Peyer's patch (tissue), 4 donors: ENCODE results near the gene NDUFB7. TPM values are rescaled to one million over a fixed set of nuclear protein-coding genes. Genes with fewer than 3 reads are reported as not detected.

Experiments
- DNase-seq, 3 donors: peaks; one replicate each; pipeline ENCODE4 v3.0.0-alpha.2; 2017 to 2019
- H3K27ac ChIP-seq, 4 donors: fragments of 200-600 bp; sonication (generic); one replicate each; pipeline ENCODE4 v1.5.1; 2016 to 2019
- H3K27me3 ChIP-seq, 2 donors: fragments of 200-600 bp; sonication (generic); one replicate each; pipeline ENCODE4 v1.5.1; 2019
- H3K36me3 ChIP-seq, 3 donors: fragments of 200-600 bp; sonication (generic); one replicate each; pipeline ENCODE4 v1.5.1; 2016 to 2019
- H3K4me1 ChIP-seq, 4 donors: fragments of 200-600 bp; sonication (generic); one replicate each; pipeline ENCODE4 v1.5.1; 2016 to 2019
- H3K4me3 ChIP-seq, 4 donors: fragments of 200-600 bp; sonication (generic); 1 replicate in 3 of 4; 2 replicates in 1 of 4; pipeline ENCODE4 v1.5.1; 2016 to 2019; ENCODE audit warnings: mild to moderate bottlenecking in 1 of 4
- H3K9me3 ChIP-seq, 4 donors: fragments of 200-600 bp; sonication (generic); one replicate each; pipeline ENCODE4 v1.5.1; 2016 to 2019; ENCODE audit warnings: mild to moderate bottlenecking in 1 of 4
- CTCF ChIP-seq, 6 experiments: fragments of 450-650 bp in 4 of 6; fragments of 200-600 bp in 2 of 6; sonication (generic) in 1 of 6; IDR thresholded peaks; one replicate each; pipeline ENCODE4 v1.5.1; 2017 to 2019; ENCODE audit warnings: antibody characterized with exemption in 6 of 6, mild to moderate bottlenecking in 3 of 6, moderate library complexity in 1 of 6
- POLR2A ChIP-seq, 2 donors: fragments of 450-650 bp; IDR thresholded peaks; one replicate each; pipeline ENCODE4 v1.5.1; 2017; ENCODE audit warnings: antibody characterized with exemption in 2 of 2, mild to moderate bottlenecking in 2 of 2, moderate library complexity in 2 of 2
- total RNA-seq, 4 donors: library from RNA; depleted of rRNA; stranded (reverse); fragments of >200 nt; gene quantifications; one replicate each; pipeline ENCODE4 v1.1.0, GENCODE V29; 2016

The NDUFB7 gene
- total RNA-seq, 4 donors from 2014 or later = 275 to 432 (median 358) TPM

GRCh38 chr19:14560776-14561108, 11.1 kb downstream of the NDUFB7 start:
- H3K4me1 ChIP-seq = peaks cover 0 to 13% (median 10%) of the 10 kb centered on the region in 4 donors
- H3K27me3 ChIP-seq = no peaks in the 10 kb centered on the region
- H3K9me3 ChIP-seq = no peaks in the 10 kb centered on the region
- H3K36me3 ChIP-seq = peaks cover 0 to 32% (median 0%) of the 10 kb centered on the region in 3 donors
- no peak for TF ChIP-seq CTCF (IDR thresholded peaks at IDR 0.05)
- TF ChIP-seq POLR2A (IDR thresholded peaks at IDR 0.05) = no peak
- no peak overlapping the region for H3K27ac ChIP-seq
- DNase-seq = no peak
- no peak overlapping the region for H3K4me3 ChIP-seq

GRCh38 chr19:14559916-14560775, 11.7 kb downstream of the NDUFB7 start:
- Histone ChIP-seq H3K4me1 (peaks cover 0 to 13% (median 10%) of the 10 kb centered on the region in 4 donors), H3K4me3 (no peak overlapping the region), H3K27ac (no peak overlapping the region), H3K27me3 (no peaks in the 10 kb centered on the region), H3K9me3 (no peaks in the 10 kb centered on the region), H3K36me3 (peaks cover 0 to 26% (median 0%) of the 10 kb centered on the region in 3 donors)
- no peak for DNase-seq
- no peak for TF ChIP-seq POLR2A (IDR thresholded peaks at IDR 0.05)
- no peak for TF ChIP-seq CTCF (IDR thresholded peaks at IDR 0.05)

- H3K4me3 ChIP-seq = no peak overlapping the region
- H3K4me1 ChIP-seq = peaks cover 0 to 25% (median 10%) of the 10 kb centered on the region in 4 donors
- no peak overlapping the region for H3K27ac ChIP-seq
- no peak for TF ChIP-seq CTCF (IDR thresholded peaks at IDR 0.05)
- no peak for TF ChIP-seq POLR2A (IDR thresholded peaks at IDR 0.05)
- no peak for DNase-seq
- no peaks in the 10 kb centered on the region for H3K27me3 ChIP-seq
- H3K9me3 ChIP-seq = no peaks in the 10 kb centered on the region
- H3K36me3 ChIP-seq = peaks cover 0 to 13% (median 0%) of the 10 kb centered on the region in 3 donors
Observed at GRCh38 chr19:14558370-14559066, 13.3 kb downstream of the NDUFB7 start.

GRCh38 chr19:14556662-14557188, 15.1 kb downstream of the NDUFB7 start:
- peak; percentile 67 to 97 (median 89) for TF ChIP-seq CTCF (IDR thresholded peaks at IDR 0.05)
- no peak for TF ChIP-seq POLR2A (IDR thresholded peaks at IDR 0.05)
- H3K27ac ChIP-seq = peak overlapping the region in 1 of 4 donors; percentile 27

GRCh38 chr19:14555918-14556661, 15.8 kb downstream of the NDUFB7 start:
- Histone ChIP-seq H3K9me3 (no peaks in the 10 kb centered on the region), H3K27me3 (no peaks in the 10 kb centered on the region), H3K27ac (peak overlapping the region in 1 of 4 donors; percentile 27), H3K4me3 (peak overlapping the region in 2 of 4 donors; percentile 12 to 37), H3K4me1 (peaks cover 8 to 34% (median 14%) of the 10 kb centered on the region in 4 donors), H3K36me3 (no peaks in the 10 kb centered on the region)
- no peak for DNase-seq
- TF ChIP-seq POLR2A (IDR thresholded peaks at IDR 0.05) (no peak), CTCF (IDR thresholded peaks at IDR 0.05) (no peak)

More at GRCh38 chr19:14556662-14557188, 15.1 kb downstream of the NDUFB7 start:
- H3K4me3 ChIP-seq = peak overlapping the region in 2 of 4 donors; percentile 12 to 37
- no peaks in the 10 kb centered on the region for H3K36me3 ChIP-seq
- DNase-seq = peak; percentile 51 to 87 (median 86)
- H3K4me1 ChIP-seq = peaks cover 6 to 28% (median 10%) of the 10 kb centered on the region in 4 donors
- H3K9me3 ChIP-seq = no peaks in the 10 kb centered on the region
- no peaks in the 10 kb centered on the region for H3K27me3 ChIP-seq
